GM18526 (cell line): ENCODE results near the gene MIAT.

Experiments used
- POLR2A ChIP-seq: IDR thresholded peaks from 3 replicates; pipeline ENCODE4 v1.6.1; 2011; ENCODE audit not compliant: insufficient read length; ENCODE audit errors: extremely low read depth

The MIAT gene

DNA sequence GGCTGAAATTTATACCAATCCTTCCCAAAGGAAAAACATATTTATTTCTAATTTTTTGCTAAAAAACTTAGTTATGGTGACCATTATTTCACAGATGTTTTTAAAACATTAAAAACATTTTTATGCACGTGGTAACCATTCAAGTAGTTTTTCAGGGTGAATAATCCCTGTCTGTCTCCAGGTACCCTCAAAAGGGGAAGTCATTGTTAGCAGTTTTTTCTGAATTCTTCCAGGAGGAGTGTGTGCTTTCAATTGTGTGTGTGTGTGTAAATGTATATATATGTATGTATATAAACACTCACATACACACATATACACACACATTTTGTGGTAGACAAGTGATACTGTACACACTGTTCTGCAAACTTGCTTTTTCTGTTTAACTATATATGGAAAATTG is 43.9 kb downstream of the MIAT start:
- no peak for TF ChIP-seq POLR2A

DNA sequence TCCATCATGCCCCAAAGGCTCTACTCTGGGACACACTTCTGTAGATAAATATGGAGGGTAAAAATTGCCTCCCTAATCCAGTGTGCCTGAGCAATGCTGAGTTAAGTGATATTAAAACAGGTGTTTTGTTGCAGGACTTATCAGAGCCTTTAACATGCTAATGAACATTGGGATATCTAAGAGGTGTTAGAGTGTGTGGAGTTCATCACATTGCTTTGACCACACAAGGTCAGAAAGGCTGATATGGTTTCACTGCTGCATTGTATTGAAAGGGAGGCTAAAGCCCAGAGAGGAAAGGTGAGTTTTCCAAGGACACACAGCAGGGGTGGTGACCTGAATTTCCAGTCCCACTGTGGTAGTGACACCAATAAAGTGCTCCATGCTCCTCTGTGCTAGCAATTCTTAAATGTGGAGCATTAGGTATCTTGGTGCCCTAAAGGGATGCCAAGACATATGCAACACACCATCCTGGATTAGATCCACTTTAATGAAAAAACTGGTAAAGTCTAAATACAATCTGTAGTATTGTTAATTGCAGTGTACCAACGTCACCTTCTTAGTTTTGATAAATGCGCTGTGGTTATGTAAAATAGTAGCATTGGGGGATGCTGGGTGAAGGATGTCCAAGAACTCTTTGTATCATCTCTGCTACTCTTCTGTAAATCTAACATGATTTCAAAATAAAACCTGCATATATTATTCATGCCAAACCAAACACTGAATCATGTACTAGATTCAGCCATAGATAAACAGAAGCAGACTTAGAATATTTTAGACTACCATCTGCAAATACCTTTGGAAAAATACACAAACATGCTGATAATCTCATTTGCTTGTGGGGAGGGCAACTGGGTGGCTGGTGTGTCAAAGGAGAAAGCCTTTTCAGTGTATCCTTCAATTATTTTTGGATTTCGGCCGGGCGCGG is 45.8 kb downstream of the MIAT start:
- no peak for TF ChIP-seq POLR2A

DNA sequence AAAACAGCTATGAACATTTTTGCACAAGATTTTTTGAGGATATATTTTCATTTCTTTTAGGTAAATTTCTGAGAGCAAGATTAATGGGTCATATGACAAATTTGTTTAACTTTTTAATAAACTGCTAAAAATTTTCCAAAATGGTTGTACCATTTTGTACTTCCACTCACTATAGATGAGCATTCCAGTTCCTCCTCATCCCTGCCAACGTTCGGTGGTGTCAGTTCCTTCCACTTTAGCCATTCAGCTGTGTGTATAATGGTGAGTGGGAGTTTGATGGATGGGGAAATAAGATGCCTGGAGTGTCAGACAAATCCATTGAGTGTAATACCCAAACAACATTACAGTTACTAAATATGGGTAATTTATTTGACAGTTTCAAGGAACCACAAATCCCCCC is 49.7 kb downstream of the MIAT start:
- no peak for TF ChIP-seq POLR2A

DNA sequence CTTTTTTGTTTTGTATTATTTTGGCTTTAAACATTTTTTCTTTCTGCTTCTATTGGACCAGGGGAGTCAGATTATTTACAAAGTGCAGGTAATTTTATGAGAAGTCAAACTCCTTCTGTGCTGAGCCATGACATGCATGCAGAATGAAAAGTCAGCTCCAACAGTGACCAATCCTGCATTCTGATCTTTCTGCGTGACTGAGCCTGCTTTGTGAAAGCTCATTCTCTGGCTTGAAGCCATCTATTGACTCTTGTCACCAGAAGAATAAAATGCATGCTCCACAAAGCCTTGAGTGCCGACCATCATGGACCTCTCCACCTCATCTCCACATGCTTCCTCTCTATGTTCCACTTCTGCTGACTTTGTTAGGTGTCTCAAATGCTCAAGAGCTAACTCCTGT is 50.2 kb downstream of the MIAT start:
- no peak for TF ChIP-seq POLR2A

DNA sequence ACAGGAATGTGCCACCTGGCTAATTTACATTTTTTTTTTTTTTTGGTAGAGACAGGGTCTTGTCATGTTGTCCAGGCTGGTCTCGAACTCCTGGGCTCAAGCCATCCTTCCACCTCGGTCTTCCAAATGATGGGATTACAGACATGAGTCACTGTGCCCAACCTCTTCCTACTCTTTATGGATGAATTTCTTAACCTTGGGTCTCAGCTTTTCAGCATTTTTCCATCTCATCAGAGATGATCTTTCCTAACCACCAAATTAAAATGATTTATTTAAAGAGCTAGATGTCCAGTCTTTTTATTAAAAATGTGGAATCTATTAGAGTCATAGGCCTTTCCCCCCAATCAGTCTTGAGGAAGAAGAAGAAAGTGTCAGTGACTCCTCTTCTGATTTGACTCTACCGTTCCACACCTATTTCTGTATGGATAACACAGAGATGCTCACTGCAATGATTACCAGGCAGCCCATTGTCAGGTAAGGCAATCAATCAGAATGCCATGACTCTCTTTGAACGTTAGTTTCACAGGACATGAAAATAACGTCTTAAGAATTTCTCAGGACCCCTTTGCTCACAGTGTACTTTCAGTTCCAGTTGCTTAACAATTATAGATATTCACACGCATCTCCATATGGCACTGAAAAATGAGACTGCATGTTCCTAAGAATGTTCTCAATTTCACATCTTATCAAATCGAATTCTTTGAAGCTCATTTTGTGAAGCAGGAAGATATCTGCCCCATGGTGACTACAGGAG is 51.0 kb downstream of the MIAT start:
- no peak for TF ChIP-seq POLR2A

DNA sequence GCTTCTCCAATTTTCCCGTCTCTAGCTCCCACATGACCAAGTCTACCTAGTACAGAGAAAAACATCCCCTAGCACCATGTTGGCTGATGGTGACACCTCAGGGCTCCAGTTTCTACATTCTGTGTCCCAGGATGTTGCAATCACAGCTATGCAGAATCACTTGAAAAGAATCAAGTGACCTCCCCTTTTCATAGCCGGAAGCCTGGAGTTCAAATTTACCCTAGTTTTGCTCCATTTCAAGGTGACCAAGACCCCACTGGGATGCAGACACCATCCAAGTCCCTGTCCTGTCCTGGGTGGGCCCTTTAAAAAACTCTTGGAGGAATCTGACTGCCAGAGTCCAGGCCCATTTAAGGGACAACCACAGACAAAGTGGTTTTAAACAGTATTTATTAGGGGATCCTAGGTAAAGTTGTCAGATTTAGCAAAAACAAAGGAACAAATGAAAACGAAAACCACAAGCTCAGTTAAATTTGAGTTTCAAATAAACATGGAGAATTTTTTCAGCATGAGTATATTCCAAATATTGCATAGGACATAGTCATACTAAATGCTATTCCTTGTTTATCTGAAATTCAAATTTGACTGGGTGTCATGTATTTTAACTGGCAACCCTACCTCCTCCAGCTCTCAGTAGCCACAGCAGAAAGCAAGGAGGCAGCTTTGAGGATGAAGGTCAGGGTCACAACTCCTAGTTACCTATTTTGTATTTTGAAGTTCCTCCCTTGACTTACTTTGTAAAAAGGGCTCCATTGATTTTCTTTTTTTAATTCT is 52.4 kb downstream of the MIAT start:
- TF ChIP-seq POLR2A: no peak

DNA sequence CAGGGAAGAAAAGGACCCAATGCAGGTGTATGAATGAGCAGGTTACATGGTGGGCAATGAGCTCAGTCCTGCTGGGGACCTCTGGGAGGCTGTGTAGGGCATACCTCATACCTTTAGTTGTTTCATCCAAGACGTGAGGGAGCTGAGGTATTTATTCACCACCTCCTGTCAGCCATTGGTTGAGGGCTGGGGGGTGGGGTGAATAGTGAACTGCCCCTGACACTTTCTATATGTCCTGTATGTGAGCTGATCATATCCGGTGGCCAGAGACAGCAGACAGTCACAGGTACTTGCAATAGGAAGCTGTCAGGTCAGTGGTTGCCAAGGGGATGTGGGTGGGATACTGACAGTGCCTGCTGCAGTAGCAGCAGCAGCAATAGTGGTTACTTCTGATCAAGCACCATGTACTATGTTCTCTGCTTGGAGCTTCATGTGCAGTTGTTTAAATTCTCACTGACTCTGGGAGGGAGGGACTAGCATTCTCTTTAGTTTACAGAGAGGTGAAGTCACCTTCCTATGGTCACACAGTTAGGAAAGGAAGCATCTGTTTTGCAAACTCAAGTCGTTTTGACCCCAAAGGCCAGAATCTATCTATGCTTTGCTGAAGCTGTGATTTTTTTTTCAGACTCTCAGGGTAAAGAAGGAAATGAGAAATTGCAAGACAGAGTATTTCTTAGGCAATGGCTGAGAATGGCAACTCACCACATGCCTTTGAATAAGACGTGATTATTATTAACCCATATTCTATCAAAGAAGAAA is 54.0 kb downstream of the MIAT start:
- no peak for TF ChIP-seq POLR2A

DNA sequence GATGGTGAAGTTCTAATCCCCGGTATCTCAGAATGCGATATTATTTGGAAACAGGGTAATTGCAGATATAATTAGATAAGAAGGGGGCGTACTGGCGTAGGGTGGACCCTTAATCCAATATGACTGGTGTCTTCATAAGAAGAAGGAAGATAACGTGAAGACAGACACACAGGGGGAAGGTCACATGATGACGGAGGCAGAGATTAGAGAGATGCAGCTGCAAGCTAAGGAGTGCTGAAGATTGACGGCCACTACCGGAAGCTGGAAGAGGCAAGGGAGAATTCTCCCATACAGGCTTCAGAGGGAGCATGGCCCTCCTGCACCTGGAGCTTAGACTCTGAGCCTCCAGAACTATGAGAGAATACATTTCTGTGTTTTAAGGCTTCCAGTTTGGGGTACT is 54.8 kb downstream of the MIAT start:
- TF ChIP-seq POLR2A: no peak

DNA sequence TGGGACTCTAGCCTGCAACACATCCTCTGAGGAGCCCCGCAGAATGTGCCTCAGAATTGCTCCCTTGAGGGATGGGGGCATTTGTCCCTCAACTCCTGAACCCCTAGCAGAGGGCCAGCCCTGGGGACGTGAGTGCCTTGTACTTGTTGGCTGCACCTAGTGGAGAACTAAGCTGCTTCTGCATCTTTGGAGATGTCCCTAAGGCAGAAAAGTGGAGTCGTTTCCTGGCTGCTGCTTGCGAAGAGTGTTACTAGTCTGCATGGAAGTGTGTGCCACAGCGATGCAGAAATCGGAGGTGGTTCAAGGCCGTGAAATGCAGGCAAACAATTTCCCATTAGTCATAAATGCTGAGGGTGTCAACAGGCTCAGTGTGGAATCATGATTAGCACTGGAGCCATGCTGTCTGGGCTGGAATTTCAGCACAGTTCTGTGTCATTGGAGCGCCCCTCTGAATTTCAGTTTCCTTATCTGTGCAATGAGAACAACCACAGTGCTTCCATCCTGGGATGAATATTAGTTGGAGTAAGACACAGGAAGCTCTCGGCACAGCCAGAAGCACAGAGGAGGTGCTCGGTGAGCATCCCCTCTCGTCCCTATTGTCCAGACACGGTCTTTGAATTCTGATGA is 56.5 kb downstream of the MIAT start:
- TF ChIP-seq POLR2A: no peak

DNA sequence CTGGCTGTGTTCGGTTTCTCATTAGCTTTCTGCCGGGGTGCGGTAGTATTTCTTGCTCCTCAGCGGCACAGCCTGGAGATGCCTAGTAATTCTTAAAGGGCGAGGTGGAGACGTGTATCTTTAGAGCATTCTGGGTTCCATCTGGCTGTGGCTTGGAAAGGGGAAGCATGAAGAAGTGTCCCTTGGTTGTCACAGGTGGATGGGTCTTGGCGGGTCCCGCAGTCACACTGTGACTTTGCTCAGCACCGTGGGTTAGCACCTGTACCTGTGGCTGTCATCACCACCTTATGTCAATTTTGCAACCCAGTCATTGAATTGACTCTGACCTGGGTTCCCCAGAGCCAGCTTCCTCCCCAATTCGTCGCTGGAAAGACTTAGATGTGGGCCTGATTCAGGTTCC is 57.6 kb downstream of the MIAT start:
- TF ChIP-seq POLR2A: no peak

DNA sequence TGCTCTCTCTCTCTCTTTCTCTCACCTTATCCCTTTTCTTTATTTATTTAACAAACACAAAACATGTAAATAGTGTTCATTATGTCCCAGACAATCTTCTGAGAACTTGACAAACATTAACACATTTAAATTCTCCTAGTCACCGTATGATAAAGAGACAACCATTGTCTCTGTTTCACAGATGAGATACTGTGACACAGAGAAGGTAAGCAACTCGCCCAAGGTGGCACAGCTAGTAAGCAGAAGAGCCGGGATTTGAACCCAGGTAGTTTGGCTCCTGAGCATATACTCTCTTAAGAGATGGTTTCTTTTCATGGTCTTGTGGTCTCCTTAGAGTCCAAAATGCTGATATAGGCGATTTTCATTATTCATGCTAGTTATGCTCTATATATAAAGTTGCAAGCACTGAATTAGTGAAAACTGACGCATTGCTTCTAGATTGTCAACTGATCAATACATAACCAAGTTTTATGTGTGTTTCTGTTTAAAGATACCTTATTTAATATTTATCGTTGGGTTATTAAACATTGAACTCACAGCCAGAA is 58.1 kb downstream of the MIAT start:
- TF ChIP-seq POLR2A: no peak

DNA sequence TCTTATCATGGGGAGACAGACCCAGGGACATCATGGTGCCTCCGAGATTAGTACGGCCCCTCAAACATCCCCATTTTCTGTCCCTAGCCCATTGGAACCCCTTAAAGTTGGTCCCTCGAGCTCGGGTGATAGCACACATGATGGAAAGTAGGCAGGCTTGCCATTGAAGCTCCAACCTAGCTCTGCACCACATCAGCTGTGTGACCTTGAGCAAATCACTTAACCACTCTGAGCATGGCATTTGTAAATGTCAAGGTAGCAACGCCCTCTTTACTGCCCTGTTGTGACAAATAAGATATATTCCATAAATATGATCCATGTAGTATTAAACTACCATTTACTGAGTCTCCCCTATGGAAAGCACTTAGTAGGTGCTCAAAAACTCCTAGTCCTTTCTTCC is 61.1 kb downstream of the MIAT start:
- no peak for TF ChIP-seq POLR2A

DNA sequence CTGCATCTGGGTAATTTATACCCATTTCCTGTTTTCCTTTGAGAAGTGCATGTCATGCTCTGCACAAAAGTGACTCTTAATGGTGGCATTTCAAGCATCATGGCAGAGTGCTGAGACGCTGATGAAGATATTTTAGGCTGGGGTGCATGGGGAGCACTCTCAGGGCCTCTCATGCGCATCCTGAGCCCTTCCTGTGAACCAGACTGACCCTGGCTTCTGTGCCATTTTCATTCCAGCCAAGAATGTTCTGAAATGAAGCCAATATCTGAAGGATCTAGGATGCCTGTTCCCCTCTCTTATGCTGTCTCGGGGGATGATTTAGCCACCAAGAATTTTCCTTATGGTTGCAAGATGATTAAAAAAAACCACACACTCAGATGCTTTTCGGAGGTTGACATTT is 61.5 kb downstream of the MIAT start:
- TF ChIP-seq POLR2A: no peak

DNA sequence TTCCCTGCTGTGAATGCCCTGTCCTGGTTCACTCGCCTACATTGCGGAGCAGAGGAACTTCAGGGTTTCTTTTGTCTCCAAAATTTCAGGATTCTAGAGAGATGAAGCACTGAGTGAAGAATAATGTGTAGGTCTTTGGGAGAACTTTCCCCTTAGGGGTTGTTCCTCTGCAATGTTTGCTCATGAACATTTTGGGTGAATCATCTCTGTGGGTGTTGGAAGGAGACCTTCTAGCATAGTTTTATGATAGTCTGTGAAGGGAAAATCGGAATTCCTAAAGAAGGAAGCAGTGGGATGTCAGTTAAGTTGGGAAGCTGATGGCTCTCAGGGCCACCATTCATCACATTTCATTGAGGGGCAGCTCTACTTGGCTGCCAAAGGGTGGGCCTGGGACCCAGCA is 64.8 kb downstream of the MIAT start:
- no peak for TF ChIP-seq POLR2A

DNA sequence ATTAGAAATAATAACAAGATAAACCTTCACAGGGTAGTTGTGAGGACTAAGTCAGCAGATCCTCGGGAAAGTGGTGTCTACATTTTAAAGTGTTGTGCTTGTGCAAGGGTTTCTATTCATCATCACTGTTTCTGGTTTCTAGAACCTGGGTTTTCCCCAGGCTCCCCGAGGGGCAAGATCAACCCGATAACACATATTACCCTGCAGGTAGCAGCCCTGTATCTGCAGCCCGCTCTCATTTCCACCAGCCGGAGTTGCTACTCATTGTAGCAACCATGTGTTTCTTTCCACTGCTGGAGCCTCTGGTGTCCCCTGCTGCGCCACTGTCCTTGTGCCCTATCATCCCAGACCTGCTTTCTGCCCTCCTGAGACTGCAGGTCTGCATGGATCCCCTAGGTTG is 67.0 kb downstream of the MIAT start:
- no peak for TF ChIP-seq POLR2A
